Memory B cell (primary cell): ENCODE results near the gene SAMD5.
A peak's percentile ranks its signal among the peaks of the same experiment; 100 is the strongest.

Experiments used
- ATAC-seq: fragments of 150-1000 bp; cut with Tn5 transposase; 2 replicates; pipeline ENCODE4 v1.10.0; 2021; ENCODE audit warnings: low read depth, mild to moderate bottlenecking, moderate library complexity
- DNase-seq, 2 donors: peaks; one replicate each; pipeline ENCODE4 v3.0.0; 2022; ENCODE audit warnings: low spot score in 2 of 2
- H3K27ac Mint-ChIP-seq: one replicate; pipeline ENCODE4 v1.8.0; 2022; ENCODE audit warnings: mild to moderate bottlenecking, moderate library complexity, mixed read lengths
- H3K27me3 Mint-ChIP-seq: one replicate; pipeline ENCODE4 v1.8.0; 2022; ENCODE audit warnings: mixed read lengths
- H3K36me3 Mint-ChIP-seq: one replicate; pipeline ENCODE4 v1.8.0; 2022; ENCODE audit warnings: mild to moderate bottlenecking, mixed read lengths
- H3K4me1 Mint-ChIP-seq: one replicate; pipeline ENCODE4 v1.8.0; 2022; ENCODE audit warnings: mixed read lengths
- H3K4me3 Mint-ChIP-seq: one replicate; pipeline ENCODE4 v1.8.0; 2022; ENCODE audit warnings: mild to moderate bottlenecking, moderate library complexity, mixed read lengths
- H3K9me3 Mint-ChIP-seq: one replicate; pipeline ENCODE4 v1.8.0; 2022; ENCODE audit warnings: mixed read lengths

Gene SAMD5

DNA sequence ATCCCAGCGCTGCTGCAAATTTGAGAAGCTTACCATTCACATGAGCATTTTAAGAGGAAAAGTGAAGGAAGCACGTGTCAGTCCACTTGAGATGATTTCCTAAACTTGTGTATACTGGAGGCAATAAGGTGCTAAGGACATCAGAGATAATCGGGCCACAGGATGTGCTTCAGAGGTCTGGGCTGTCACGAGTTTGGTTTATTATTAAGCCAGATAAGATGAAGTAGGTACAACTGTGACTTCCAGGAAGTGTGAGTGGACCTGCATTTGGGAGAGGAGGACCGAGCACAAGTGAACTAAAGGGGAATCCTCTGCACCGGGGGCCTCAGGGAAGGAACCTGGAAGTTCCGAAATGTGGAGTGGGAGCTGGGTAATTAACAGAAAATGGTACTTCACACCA, 1.4 kb downstream of the SAMD5 start:
- Mint-ChIP-seq H3K36me3 (no peaks in the 10 kb centered on the region), H3K9me3 (no peaks in the 10 kb centered on the region), H3K4me3 (peak overlapping the region; percentile 59), H3K27me3 (peaks cover 24% of the 10 kb centered on the region), H3K4me1 (peaks cover 11% of the 10 kb centered on the region), H3K27ac (no peak overlapping the region)
- no peak for ATAC-seq
- no peak for DNase-seq

DNA sequence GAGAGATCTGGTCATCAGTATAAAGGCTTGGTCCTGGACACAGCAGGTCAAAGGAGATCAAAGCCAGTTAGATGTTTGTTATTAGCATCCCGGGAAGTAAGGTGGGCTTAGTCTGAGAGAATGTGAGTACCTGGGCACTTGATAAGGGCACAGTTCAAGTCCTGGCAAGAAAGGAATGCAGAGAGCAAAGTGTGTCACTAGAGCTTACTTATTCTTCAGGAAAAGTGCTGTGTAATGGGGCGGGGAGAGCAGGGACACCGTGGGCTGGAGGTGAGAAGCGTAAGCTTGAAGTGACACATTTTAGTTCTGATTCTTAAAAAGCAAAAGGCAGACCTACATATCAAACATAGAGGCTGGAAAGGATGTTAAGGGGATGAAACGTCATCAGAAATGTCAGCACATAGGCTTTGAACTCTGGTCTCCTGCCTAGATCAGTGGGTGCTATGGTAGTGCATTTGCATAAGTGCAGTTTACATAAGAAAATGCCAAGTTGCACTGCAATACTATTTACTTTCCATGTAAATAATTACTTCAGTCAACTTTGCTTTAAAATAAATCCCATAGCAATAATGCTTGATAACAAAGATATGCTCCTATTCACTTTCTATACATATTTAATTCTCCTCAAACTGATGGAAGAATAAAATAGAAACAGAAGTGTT, 2.6 kb downstream of the SAMD5 start:
- ATAC-seq (no peak), DNase-seq (no peak)
- H3K27ac Mint-ChIP-seq: no peak overlapping the region
- H3K9me3 Mint-ChIP-seq: peaks cover 3% of the 10 kb centered on the region
- no peak overlapping the region for H3K4me3 Mint-ChIP-seq
- peaks cover 20% of the 10 kb centered on the region for H3K27me3 Mint-ChIP-seq
- no peaks in the 10 kb centered on the region for H3K36me3 Mint-ChIP-seq
- H3K4me1 Mint-ChIP-seq: peaks cover 11% of the 10 kb centered on the region

DNA sequence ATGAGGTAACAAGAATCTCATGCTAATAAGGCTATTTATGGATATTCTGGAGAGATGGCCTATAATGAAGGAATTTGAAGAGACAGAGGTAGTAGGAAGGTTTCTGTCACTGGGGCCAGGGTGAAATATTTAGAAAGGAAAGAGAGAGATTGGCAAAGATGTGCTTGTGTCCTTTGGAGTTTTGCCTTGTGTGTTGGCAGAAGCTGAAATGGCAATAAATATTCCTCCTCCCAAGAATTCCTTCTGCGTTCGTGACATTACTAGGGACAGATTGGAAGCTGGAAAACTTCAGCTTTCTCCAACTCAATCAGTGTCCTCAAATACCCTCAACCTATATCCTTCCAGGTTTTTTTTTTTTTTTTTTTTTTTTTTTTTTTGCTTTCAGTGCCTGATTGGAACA, 6.3 kb downstream of the SAMD5 start:
- Mint-ChIP-seq H3K4me1 (peaks cover under 1% of the 10 kb centered on the region), H3K27me3 (peaks cover 13% of the 10 kb centered on the region), H3K4me3 (no peak overlapping the region), H3K27ac (no peak overlapping the region), H3K36me3 (no peaks in the 10 kb centered on the region), H3K9me3 (peaks cover 3% of the 10 kb centered on the region)
- ATAC-seq (no peak), DNase-seq (no peak)

DNA sequence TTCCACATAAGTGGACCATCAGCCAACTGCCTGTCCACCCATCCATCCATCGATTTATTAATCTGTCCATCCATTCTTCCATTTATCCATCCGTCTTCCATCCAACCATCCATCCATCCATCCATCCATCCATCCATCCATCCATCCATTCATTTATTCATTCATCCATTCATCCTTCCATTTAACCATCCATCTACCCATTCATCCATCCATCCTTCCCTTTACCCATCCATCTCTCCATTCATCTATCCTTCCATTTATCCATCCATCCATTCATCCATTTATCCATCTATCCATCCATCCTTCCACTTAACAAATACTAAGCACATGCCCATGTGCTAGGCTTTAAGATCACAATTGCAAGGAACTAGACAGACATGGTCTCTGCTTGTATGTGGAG, 6.8 kb downstream of the SAMD5 start:
- H3K27me3 Mint-ChIP-seq: peaks cover 9% of the 10 kb centered on the region
- H3K36me3 Mint-ChIP-seq: no peaks in the 10 kb centered on the region
- ATAC-seq: no peak
- no peaks in the 10 kb centered on the region for H3K4me1 Mint-ChIP-seq
- no peak for DNase-seq
- peaks cover 3% of the 10 kb centered on the region for H3K9me3 Mint-ChIP-seq
- H3K4me3 Mint-ChIP-seq: no peak overlapping the region
- H3K27ac Mint-ChIP-seq: no peak overlapping the region

DNA sequence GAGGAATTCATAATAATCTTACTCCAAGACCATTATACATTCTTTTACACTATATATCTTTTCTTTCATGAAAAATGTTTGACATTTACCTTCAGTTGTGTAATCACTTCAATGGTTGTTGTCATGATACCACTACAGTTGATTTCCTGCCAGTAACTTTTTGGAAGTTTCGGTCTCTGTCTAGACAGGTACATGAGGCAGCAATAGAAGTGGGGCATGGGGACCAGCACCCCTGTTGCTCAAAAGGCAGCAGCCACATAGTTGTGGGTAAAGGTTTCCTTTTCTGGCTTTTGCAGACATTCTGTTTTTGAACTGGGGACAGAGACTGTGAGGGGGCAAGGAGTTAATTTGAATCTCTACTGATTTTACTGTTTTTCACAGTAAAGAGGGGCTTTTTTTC, 14.1 kb downstream of the SAMD5 start:
- no peak for ATAC-seq

DNA sequence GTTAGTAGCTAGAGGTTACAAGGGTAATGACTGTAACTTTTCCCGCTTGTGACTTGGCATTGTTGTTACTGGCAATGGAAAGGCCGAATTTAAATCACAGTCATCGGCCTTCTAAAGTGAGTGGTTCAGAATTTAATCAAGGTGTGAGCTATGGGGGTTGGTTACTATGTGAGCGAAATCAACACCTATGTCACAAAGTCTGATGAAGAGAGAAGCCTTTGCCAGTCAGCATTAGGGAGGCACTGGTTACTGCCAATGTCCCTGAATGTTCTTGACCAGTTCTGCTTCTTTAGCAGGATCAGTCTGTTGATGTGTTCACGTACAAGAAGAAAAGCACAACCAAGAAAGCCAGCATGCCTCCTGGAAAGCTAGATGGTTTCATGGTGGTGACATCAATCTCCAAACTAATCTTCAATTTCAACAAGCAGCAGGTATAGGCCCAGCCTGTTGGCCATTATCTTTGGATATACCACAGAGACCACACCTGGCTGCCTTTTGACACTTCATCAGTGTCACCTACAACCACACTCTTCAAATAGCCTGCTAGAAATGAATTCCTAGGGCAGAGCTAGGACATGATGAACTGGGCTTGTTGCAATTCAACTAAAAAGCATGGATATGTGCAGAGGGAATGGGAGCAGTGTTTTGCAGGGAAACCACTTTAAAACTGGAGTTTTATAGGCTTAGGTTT, 17.2 kb downstream of the SAMD5 start:
- peaks cover 6% of the 10 kb centered on the region for H3K27me3 Mint-ChIP-seq
- H3K4me1 Mint-ChIP-seq: no peaks in the 10 kb centered on the region
- no peak for ATAC-seq
- no peaks in the 10 kb centered on the region for H3K9me3 Mint-ChIP-seq
- DNase-seq: no peak
- no peaks in the 10 kb centered on the region for H3K36me3 Mint-ChIP-seq
- H3K27ac Mint-ChIP-seq: no peak overlapping the region
- no peak overlapping the region for H3K4me3 Mint-ChIP-seq

More for the DNA sequence above, 14.1 kb downstream of the SAMD5 start:
- no peaks in the 10 kb centered on the region for H3K36me3 Mint-ChIP-seq
- no peak overlapping the region for H3K27ac Mint-ChIP-seq
- no peak for DNase-seq
- peaks cover 6% of the 10 kb centered on the region for H3K27me3 Mint-ChIP-seq
- H3K9me3 Mint-ChIP-seq: no peaks in the 10 kb centered on the region
- H3K4me1 Mint-ChIP-seq: no peaks in the 10 kb centered on the region
- H3K4me3 Mint-ChIP-seq: no peak overlapping the region

DNA sequence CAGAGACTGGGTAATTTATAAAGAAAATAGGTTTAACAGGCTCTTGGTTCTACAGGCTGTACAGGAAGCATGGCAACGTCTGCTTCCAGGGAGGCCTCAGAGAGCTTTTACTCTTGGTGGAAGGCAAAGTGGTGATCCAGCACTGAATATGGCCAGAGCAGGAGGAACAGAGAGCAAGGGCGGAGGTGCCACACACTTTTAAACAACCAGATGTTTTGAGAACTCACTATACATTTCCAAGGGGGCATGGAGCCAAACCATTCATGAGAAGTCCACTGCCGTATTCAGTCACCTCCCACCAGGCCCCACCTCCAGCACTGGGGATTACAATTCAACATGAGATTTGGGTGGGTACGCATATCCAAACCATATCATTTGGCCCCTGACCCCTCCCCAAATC, 18.7 kb downstream of the SAMD5 start:
- H3K36me3 Mint-ChIP-seq: no peaks in the 10 kb centered on the region
- no peak for ATAC-seq
- DNase-seq: no peak
- H3K27me3 Mint-ChIP-seq: peaks cover 8% of the 10 kb centered on the region
- no peaks in the 10 kb centered on the region for H3K4me1 Mint-ChIP-seq
- H3K4me3 Mint-ChIP-seq: no peak overlapping the region
- no peaks in the 10 kb centered on the region for H3K9me3 Mint-ChIP-seq
- H3K27ac Mint-ChIP-seq: no peak overlapping the region

DNA sequence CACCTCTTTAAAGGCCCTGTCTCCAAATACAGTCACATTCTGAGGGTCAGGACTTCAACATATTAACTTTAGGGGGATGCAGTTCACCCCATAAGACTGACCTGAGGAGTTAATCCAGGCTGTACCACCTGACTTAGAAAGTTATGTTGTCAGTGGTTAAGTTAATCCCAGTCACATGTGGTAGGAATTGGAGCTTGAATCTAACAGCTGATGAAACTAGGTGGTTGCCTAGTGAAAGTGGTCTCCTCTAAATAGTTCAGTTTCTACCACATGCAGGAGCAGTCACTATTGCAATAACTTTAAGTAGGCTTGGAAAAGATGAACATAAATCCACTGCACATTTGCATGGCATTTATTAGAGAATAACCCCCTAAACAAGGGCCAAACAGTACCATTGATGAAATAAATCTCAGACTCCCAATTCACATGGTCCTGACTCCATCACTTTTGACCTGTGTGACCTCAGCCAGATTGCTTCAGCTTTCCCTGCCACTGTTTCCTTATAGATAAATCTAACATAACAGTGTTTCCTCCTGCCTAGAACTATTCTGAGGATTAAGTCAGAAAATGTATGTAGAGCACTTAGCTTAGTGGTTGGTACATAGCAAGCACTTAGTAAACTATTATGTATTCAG, 20.1 kb downstream of the SAMD5 start:
- Mint-ChIP-seq H3K4me1 (no peaks in the 10 kb centered on the region), H3K27me3 (peaks cover 13% of the 10 kb centered on the region), H3K27ac (no peak overlapping the region), H3K36me3 (no peaks in the 10 kb centered on the region), H3K4me3 (no peak overlapping the region), H3K9me3 (no peaks in the 10 kb centered on the region)
- no peak for DNase-seq
- ATAC-seq: no peak

DNA sequence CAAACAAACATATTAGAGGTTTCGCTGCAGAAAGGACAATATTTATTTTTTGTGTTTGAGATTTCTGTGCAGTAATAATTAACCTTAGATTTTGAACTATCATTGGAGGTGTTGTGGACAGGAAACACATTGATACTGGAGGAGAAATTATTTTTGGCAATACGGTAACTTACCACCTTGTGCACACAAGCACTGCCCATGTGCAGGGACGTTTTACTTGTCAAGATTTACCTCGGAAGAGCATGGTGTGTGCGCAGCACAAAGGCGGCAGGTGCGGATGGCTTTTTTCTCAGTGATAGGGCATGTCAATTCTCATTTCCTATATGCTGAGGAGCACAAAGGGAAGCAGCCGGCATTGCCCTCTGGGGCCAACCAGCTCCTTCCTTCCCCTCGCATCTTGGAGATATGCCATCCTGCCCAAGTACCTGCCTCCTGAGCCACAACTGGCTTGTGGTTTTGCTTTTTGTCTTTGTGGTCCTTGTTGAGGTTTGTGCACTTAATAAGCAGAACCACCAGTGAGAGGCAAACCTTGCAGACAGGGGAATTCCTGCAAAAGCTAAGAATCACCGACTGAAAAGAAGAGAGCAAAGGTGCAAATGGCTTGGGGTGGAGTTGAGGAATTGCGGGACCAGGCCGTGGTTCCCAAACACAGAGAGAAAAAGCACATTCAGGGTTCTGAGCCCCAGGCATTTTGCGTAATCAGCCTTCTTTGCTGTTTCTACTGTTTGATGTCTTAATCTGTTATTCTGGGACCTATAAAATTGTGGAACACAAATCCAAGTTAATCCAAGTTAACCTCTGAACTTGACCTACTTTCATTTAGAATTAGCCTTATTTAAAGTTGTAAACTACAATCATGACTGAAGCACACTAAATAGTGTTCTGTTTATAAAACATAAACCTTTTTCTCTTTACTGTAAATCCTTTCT, 21.9 kb downstream of the SAMD5 start:
- peaks cover 8% of the 10 kb centered on the region for H3K27me3 Mint-ChIP-seq
- ATAC-seq: no peak
- no peak for DNase-seq
- no peaks in the 10 kb centered on the region for H3K9me3 Mint-ChIP-seq
- H3K27ac Mint-ChIP-seq: no peak overlapping the region
- no peak overlapping the region for H3K4me3 Mint-ChIP-seq
- no peaks in the 10 kb centered on the region for H3K36me3 Mint-ChIP-seq
- no peaks in the 10 kb centered on the region for H3K4me1 Mint-ChIP-seq

DNA sequence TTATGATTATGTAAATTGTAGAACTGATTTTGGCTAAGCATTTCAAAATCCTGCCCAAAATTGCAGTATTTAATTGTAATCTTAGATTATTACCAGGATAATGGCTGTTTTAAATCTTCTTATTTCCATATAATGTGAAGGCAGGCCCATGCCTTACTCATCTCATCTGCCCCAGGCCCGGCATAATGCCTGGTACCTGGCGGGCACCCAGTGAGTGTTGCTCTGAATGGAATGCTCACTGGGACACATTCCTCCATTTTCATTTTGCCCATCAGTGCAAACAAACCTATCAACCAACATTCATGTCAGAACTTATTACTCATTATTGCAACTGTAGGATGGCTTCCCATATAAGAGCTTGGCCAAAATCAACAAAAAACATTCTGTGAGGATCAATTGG, 22.8 kb downstream of the SAMD5 start:
- Mint-ChIP-seq H3K36me3 (no peaks in the 10 kb centered on the region), H3K27ac (no peak overlapping the region), H3K27me3 (peaks cover 7% of the 10 kb centered on the region), H3K4me1 (no peaks in the 10 kb centered on the region), H3K9me3 (no peaks in the 10 kb centered on the region), H3K4me3 (no peak overlapping the region)
- DNase-seq: no peak
- no peak for ATAC-seq

DNA sequence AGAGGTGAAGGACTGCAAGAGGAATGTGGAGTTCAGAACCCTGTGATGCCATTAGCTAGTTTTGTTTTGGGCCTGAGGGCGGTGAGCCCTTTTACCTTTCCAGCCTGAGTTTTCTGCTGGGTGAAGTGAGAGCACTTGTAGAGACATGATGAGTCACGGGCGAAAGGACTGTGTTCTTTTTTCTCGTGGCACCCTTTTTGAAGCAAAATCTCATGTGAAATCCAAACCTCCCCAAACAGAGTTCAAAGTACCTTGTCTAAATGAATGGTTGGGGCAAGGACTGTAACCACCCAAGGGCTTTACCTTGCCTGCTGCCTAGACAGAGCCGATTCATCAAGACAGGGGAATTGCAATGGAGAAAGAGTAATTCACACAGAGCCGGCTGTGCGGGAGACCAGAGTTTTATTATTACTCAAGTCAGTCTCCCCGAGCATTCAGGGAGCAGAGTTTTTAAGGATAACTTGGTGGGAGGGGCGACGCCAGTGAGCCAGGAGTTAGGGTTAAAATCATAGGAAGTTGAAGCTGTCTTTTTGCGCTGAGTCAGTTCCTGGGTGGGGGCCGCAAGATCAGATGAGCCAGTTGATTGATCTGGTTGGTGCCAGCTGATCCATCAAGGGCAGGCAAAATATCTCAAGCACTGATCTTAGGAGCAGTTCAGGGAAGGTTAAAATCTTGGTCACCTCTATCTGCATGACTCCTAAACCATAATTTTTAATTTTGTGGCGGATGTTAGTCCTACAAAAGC, 25.8 kb downstream of the SAMD5 start:
- peaks cover 6% of the 10 kb centered on the region for H3K27me3 Mint-ChIP-seq
- no peak overlapping the region for H3K27ac Mint-ChIP-seq
- no peaks in the 10 kb centered on the region for H3K36me3 Mint-ChIP-seq
- no peak overlapping the region for H3K4me3 Mint-ChIP-seq
- H3K4me1 Mint-ChIP-seq: no peaks in the 10 kb centered on the region
- DNase-seq (no peak), ATAC-seq (no peak)
- H3K9me3 Mint-ChIP-seq: no peaks in the 10 kb centered on the region

DNA sequence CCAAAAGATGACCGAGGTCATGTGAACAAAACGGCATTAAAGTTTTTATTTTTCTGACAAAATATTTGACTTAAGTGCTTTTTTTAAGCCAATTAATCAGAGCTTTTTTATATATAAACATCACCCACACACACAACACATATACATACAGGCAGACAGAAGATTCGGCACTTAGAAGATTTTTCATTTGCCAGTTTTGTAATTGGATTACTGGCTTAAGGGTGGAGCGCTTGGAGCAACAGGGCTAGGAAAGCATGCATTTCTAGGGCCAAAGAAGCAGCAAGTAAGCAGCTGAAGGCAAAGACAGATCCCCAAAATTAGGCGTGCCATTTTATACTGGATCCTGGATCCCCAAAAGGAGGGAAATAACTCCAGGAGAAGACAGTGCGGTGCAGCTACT, 30.3 kb downstream of the SAMD5 start:
- peaks cover 3% of the 10 kb centered on the region for H3K27me3 Mint-ChIP-seq
- no peaks in the 10 kb centered on the region for H3K36me3 Mint-ChIP-seq
- no peak overlapping the region for H3K27ac Mint-ChIP-seq
- ATAC-seq: no peak
- no peaks in the 10 kb centered on the region for H3K4me1 Mint-ChIP-seq
- H3K4me3 Mint-ChIP-seq: no peak overlapping the region
- peaks cover 2% of the 10 kb centered on the region for H3K9me3 Mint-ChIP-seq
- no peak for DNase-seq

DNA sequence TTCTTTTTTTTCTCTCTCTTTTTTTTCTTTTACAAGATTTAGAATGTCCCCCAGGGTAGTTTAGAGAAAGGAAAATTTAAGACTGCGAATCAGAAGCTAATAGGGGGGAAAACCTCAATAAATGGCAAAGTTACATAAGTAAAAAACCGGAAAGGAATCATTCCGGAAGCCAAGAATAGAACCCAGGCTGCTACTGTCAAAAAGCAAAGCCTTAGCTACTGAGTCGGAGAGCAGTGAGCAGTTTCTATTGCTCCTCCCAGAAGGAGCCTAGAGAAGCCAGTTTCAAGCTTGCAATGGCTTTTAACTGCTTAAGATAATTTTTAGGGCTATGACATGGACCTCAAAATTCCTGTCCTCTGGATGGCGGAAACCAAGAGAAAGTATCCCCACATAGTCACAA, 31.6 kb downstream of the SAMD5 start:
- Mint-ChIP-seq H3K4me3 (no peak overlapping the region), H3K36me3 (no peaks in the 10 kb centered on the region), H3K9me3 (peaks cover 2% of the 10 kb centered on the region), H3K4me1 (no peaks in the 10 kb centered on the region), H3K27me3 (peaks cover 3% of the 10 kb centered on the region), H3K27ac (no peak overlapping the region)
- no peak for DNase-seq
- no peak for ATAC-seq
